Activated T-helper 2 cell treated with anti-CD3 and anti-CD28 coated beads, Interferon-gamma antibody, Interleukin-2, Interleukin-4, amounts not matched to agents 10 μg/mL and 5 μg/mL and 100 μg/mL, durations not matched to agents 14 hours and 24 hours and 36 hours (primary cell): ENCODE results near the gene TP53TG5. TPM values are rescaled to one million over a fixed set of nuclear protein-coding genes. Genes with fewer than 3 reads are reported as not detected.
A peak's percentile ranks its signal among the peaks of the same experiment; 100 is the strongest.

ENCODE experiments used
- DNase-seq: peaks from one replicate; pipeline ENCODE4 v3.0.0; 2021; ENCODE audit warnings: low spot score
- H3K27ac Mint-ChIP-seq: one replicate; pipeline ENCODE4 v1.8.0; 2021; ENCODE audit warnings: mixed read lengths
- H3K27me3 Mint-ChIP-seq: one replicate; pipeline ENCODE4 v1.8.0; 2021; ENCODE audit warnings: low read depth, mixed read lengths
- H3K36me3 Mint-ChIP-seq: one replicate; pipeline ENCODE4 v1.8.0; 2021; ENCODE audit warnings: low read depth, mixed read lengths
- H3K4me1 Mint-ChIP-seq: one replicate; pipeline ENCODE4 v1.8.0; 2021; ENCODE audit warnings: low read depth, mixed read lengths
- H3K4me3 Mint-ChIP-seq: one replicate; pipeline ENCODE4 v1.8.0; 2021; ENCODE audit warnings: low read depth, mild to moderate bottlenecking, moderate library complexity, mixed read lengths
- H3K9me3 Mint-ChIP-seq: one replicate; pipeline ENCODE4 v1.8.0; 2021; ENCODE audit warnings: mixed read lengths
- intact Hi-C: fragments of 100-400 bp; cut with micrococcal nuclease; formaldehyde crosslinking; loops from one replicate; pipeline ENCODE4 v1.15.1; 2023
- total RNA-seq: library from RNA; stranded (reverse); gene quantifications from 2 replicates; pipeline ENCODE4 v1.2.3, GENCODE V29; 2022

The TP53TG5 gene
- total RNA-seq, 1 donor from 2014 or later: not detected

GRCh38 chr20:45410887-45411286 lies 32.8 kb upstream of the TP53TG5 start:
- intact Hi-C loops: no loop called here
- Mint-ChIP-seq H3K4me1 (peaks cover 25% of the 10 kb centered on the region), H3K9me3 (no peaks in the 10 kb centered on the region), H3K4me3 (no peak overlapping the region), H3K27me3 (no peaks in the 10 kb centered on the region), H3K36me3 (no peaks in the 10 kb centered on the region), H3K27ac (no peak overlapping the region)
- no peak for DNase-seq

GRCh38 chr20:45409521-45410272 lies 31.6 kb upstream of the TP53TG5 start:
- intact Hi-C loops: no loop called here
- no peak overlapping the region for H3K27ac Mint-ChIP-seq

GRCh38 chr20:45408646-45409213 lies 30.6 kb upstream of the TP53TG5 start:
- intact Hi-C loops: no loop called here
- DNase-seq: no peak
- no peak overlapping the region for H3K27ac Mint-ChIP-seq
- peaks cover 10% of the 10 kb centered on the region for H3K27me3 Mint-ChIP-seq
- no peak overlapping the region for H3K4me3 Mint-ChIP-seq
- H3K4me1 Mint-ChIP-seq: peaks cover 16% of the 10 kb centered on the region
- H3K9me3 Mint-ChIP-seq: no peaks in the 10 kb centered on the region
- no peaks in the 10 kb centered on the region for H3K36me3 Mint-ChIP-seq

More at GRCh38 chr20:45409521-45410272, 31.6 kb upstream of the TP53TG5 start:
- Mint-ChIP-seq H3K4me3 (no peak overlapping the region), H3K27me3 (peaks cover 4% of the 10 kb centered on the region), H3K36me3 (no peaks in the 10 kb centered on the region), H3K9me3 (no peaks in the 10 kb centered on the region), H3K4me1 (peaks cover 20% of the 10 kb centered on the region)
- DNase-seq: no peak

GRCh38 chr20:45407783-45408645 lies 29.9 kb upstream of the TP53TG5 start, which contains the start of gene DBNDD2:
DBNDD2 (plus strand) TSS chr20:45408289; CDS start chr20:45408468, 179 bp downstream.
- DNase-seq: no peak
- intact Hi-C loops: no loop called here
- no peaks in the 10 kb centered on the region for H3K36me3 Mint-ChIP-seq
- H3K4me1 Mint-ChIP-seq: peaks cover 16% of the 10 kb centered on the region
- peaks cover 13% of the 10 kb centered on the region for H3K27me3 Mint-ChIP-seq
- H3K4me3 Mint-ChIP-seq: peak within 1 kb of the TSS; percentile 77
- H3K27ac Mint-ChIP-seq: no peak within 1 kb of the TSS
- no peaks in the 10 kb centered on the region for H3K9me3 Mint-ChIP-seq

- peaks cover 13% of the 10 kb centered on the region for H3K27me3 Mint-ChIP-seq
- peak overlapping the region; percentile 77 for H3K4me3 Mint-ChIP-seq
- H3K27ac Mint-ChIP-seq: no peak overlapping the region
- no peak for DNase-seq
- intact Hi-C loops: no loop called here
- peaks cover 6% of the 10 kb centered on the region for H3K9me3 Mint-ChIP-seq
- H3K36me3 Mint-ChIP-seq: no peaks in the 10 kb centered on the region
- H3K4me1 Mint-ChIP-seq: peaks cover 16% of the 10 kb centered on the region
These were observed 29.1 kb upstream of the TP53TG5 start for GRCh38 chr20:45407067-45407745.

- Mint-ChIP-seq H3K27ac (no peak overlapping the region), H3K27me3 (peaks cover 13% of the 10 kb centered on the region), H3K36me3 (no peaks in the 10 kb centered on the region), H3K4me3 (peak overlapping the region; percentile 77), H3K9me3 (peaks cover 13% of the 10 kb centered on the region), H3K4me1 (peaks cover 16% of the 10 kb centered on the region)
- intact Hi-C loops: no loop called here
- no peak for DNase-seq
These were observed 28.3 kb upstream of the TP53TG5 start for GRCh38 chr20:45406260-45407066.

- intact Hi-C loops: no loop called here
These were observed 27.6 kb upstream of the TP53TG5 start for GRCh38 chr20:45405571-45406259.

GRCh38 chr20:45404438-45404837 lies 26.3 kb upstream of the TP53TG5 start:
- Mint-ChIP-seq H3K4me1 (peaks cover 13% of the 10 kb centered on the region), H3K27me3 (peaks cover 13% of the 10 kb centered on the region), H3K27ac (no peak overlapping the region), H3K4me3 (peak overlapping the region; percentile 52), H3K36me3 (peaks cover 9% of the 10 kb centered on the region), H3K9me3 (peaks cover 32% of the 10 kb centered on the region)
- DNase-seq: no peak
- intact Hi-C loops: no loop called here

More at GRCh38 chr20:45405571-45406259, 27.6 kb upstream of the TP53TG5 start:
- no peak overlapping the region for H3K27ac Mint-ChIP-seq
- H3K9me3 Mint-ChIP-seq: peaks cover 19% of the 10 kb centered on the region
- peaks cover 14% of the 10 kb centered on the region for H3K4me1 Mint-ChIP-seq
- peaks cover 13% of the 10 kb centered on the region for H3K27me3 Mint-ChIP-seq
- peak overlapping the region; percentile 72 for H3K4me3 Mint-ChIP-seq
- DNase-seq: no peak
- peaks cover 3% of the 10 kb centered on the region for H3K36me3 Mint-ChIP-seq

- Mint-ChIP-seq H3K9me3 (peaks cover 35% of the 10 kb centered on the region), H3K27ac (no peak overlapping the region), H3K36me3 (peaks cover 9% of the 10 kb centered on the region), H3K27me3 (peaks cover 13% of the 10 kb centered on the region), H3K4me1 (peaks cover 12% of the 10 kb centered on the region), H3K4me3 (no peak overlapping the region)
- no peak for DNase-seq
- intact Hi-C loops: no loop called here
These were observed 24.8 kb upstream of the TP53TG5 start for GRCh38 chr20:45402946-45403345.

GRCh38 chr20:45400346-45401031 lies 22.4 kb upstream of the TP53TG5 start:
- Mint-ChIP-seq H3K4me1 (peaks cover 4% of the 10 kb centered on the region), H3K27me3 (peaks cover 13% of the 10 kb centered on the region), H3K4me3 (no peak overlapping the region), H3K27ac (no peak overlapping the region), H3K9me3 (peaks cover 35% of the 10 kb centered on the region), H3K36me3 (peaks cover 9% of the 10 kb centered on the region)
- DNase-seq: no peak
- intact Hi-C loops: no loop called here

GRCh38 chr20:45399018-45399417 lies 20.9 kb upstream of the TP53TG5 start:
- Mint-ChIP-seq H3K4me3 (no peak overlapping the region), H3K4me1 (no peaks in the 10 kb centered on the region), H3K27me3 (peaks cover 5% of the 10 kb centered on the region), H3K9me3 (peaks cover 35% of the 10 kb centered on the region), H3K36me3 (peaks cover 9% of the 10 kb centered on the region), H3K27ac (no peak overlapping the region)
- intact Hi-C loops: no loop called here
- no peak for DNase-seq
